Chondrocyte (in vitro differentiated cells): ENCODE data around the gene ZNF532. TPM values are rescaled to one million over a fixed set of nuclear protein-coding genes. Genes with fewer than 3 reads are reported as not detected.

ENCODE experiments used
- DNase-seq: peaks from one replicate; pipeline ENCODE4 v3.0.0; 2021; ENCODE audit warnings: mixed read lengths, low spot score
- H3K27ac Mint-ChIP-seq: one replicate; pipeline ENCODE4 v1.8.0; 2021; ENCODE audit warnings: mild to moderate bottlenecking, moderate library complexity, mixed read lengths; ENCODE audit not compliant: unreplicated experiment
- H3K27me3 Mint-ChIP-seq: 2 replicates; pipeline ENCODE4 v1.8.0; 2021; ENCODE audit warnings: low read depth, mixed read lengths
- H3K36me3 Mint-ChIP-seq: 2 replicates; pipeline ENCODE4 v1.8.0; 2021; ENCODE audit warnings: low read depth, mixed read lengths
- H3K4me1 Mint-ChIP-seq: 2 replicates; pipeline ENCODE4 v1.8.0; 2021; ENCODE audit warnings: low read depth, mild to moderate bottlenecking, mixed read lengths
- H3K4me3 Mint-ChIP-seq: one replicate; pipeline ENCODE4 v1.8.0; 2021; ENCODE audit warnings: mild to moderate bottlenecking, moderate library complexity, mixed read lengths; ENCODE audit not compliant: unreplicated experiment
- H3K9me3 Mint-ChIP-seq: 2 replicates; pipeline ENCODE4 v1.8.0; 2021; ENCODE audit warnings: low read depth, mixed read lengths
- CTCF ChIP-seq: fragments of 200-600 bp; sonication (generic); IDR thresholded peaks from 2 replicates; pipeline ENCODE4 v1.5.0; 2021; ENCODE audit warnings: antibody characterized with exemption, mild to moderate bottlenecking, moderate library complexity
- total RNA-seq: library from RNA; stranded (reverse); gene quantifications from 3 replicates; pipeline ENCODE4 v1.2.1, GENCODE V29; 2021

The ZNF532 gene
- total RNA-seq, 1 donor from 2014 or later = 162 TPM

DNA sequence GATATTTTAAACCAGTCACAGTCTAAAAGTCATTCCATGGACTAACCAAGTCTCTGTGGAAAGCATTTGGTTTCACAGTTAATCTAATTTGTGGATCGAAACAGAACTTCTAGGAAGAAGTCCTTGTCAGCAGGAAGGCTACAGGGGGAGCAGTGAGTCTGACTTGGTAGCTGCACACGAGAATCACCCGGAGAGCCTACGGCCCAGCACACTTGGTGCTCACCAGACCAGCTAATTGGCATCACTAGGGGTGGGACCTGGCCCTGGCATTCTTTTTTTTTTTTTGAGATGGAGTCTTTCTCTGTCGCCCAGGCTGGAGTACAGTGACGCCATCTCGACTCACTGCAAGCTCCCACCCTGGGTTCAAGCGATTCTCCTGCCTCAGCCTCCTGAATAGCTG is 97.7 kb downstream of the ZNF532 start:
- H3K36me3 Mint-ChIP-seq = peaks cover 20% of the 10 kb centered on the region

DNA sequence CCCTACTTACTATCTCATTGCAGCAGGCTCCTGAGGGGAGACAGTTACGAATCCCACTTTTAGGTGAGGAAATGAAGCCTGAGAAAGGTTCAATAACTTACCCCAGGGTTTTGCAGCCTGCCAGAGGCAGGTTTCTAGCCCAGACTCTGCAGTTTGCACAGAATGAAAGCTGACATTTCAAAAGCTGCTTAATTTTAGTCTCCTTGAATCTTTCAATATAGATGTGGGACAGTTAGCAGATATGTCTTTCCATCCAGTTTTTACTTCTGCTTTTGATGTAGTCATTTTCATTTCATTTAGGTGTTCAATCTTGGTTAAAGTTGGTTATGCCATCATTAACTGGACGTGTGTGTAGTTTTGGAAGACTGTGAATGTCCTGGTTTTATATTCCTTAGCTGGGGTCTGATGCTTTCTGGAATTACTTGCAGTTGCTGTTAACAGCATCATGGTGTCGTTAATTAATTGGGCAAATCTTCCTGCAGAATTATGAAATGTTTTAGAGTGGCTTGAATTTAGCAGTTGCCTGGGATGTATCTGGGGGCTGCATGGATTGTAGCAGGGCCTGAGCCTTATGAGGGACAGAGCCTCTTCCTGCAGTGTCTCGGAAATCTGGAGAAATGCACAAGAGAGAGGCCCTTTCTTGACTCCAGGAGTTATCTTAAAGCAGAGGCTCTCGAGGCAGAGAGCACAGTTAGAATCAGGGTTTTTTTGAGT is 100.8 kb downstream of the ZNF532 start:
- peak overlapping the region; percentile 74 for H3K27ac Mint-ChIP-seq
- peaks cover 30% of the 10 kb centered on the region for H3K36me3 Mint-ChIP-seq
- H3K9me3 Mint-ChIP-seq = no peaks in the 10 kb centered on the region
- no peaks in the 10 kb centered on the region for H3K27me3 Mint-ChIP-seq
- DNase-seq = no peak
- H3K4me3 Mint-ChIP-seq = no peak overlapping the region
- peaks cover 43% of the 10 kb centered on the region for H3K4me1 Mint-ChIP-seq
- TF ChIP-seq CTCF = no peak

More for the DNA sequence above, 97.7 kb downstream of the ZNF532 start:
- H3K27ac Mint-ChIP-seq = no peak overlapping the region
- H3K4me3 Mint-ChIP-seq = no peak overlapping the region
- no peaks in the 10 kb centered on the region for H3K9me3 Mint-ChIP-seq
- H3K4me1 Mint-ChIP-seq = peaks cover 41% of the 10 kb centered on the region
- DNase-seq = no peak
- no peak for TF ChIP-seq CTCF
- H3K27me3 Mint-ChIP-seq = no peaks in the 10 kb centered on the region

GRCh38 chr18:58966005-58966677 is 101.5 kb downstream of the ZNF532 start:
- Mint-ChIP-seq H3K36me3 (peaks cover 26% of the 10 kb centered on the region), H3K9me3 (no peaks in the 10 kb centered on the region), H3K4me1 (peaks cover 43% of the 10 kb centered on the region), H3K4me3 (no peak overlapping the region), H3K27me3 (no peaks in the 10 kb centered on the region), H3K27ac (peak overlapping the region; percentile 74)
- DNase-seq = no peak
- no peak for TF ChIP-seq CTCF

- Mint-ChIP-seq H3K4me1 (peaks cover 43% of the 10 kb centered on the region), H3K27ac (no peak overlapping the region), H3K4me3 (no peak overlapping the region), H3K27me3 (no peaks in the 10 kb centered on the region), H3K36me3 (peaks cover 22% of the 10 kb centered on the region), H3K9me3 (no peaks in the 10 kb centered on the region)
- TF ChIP-seq CTCF = no peak
- DNase-seq = no peak
Observed at GRCh38 chr18:58966704-58967103, 102.0 kb downstream of the ZNF532 start.

- TF ChIP-seq CTCF = no peak
- Mint-ChIP-seq H3K9me3 (no peaks in the 10 kb centered on the region), H3K4me1 (peaks cover 43% of the 10 kb centered on the region), H3K27ac (no peak overlapping the region), H3K27me3 (no peaks in the 10 kb centered on the region), H3K36me3 (peaks cover 20% of the 10 kb centered on the region), H3K4me3 (no peak overlapping the region)
- no peak for DNase-seq
Observed at GRCh38 chr18:58967751-58968254, 103.1 kb downstream of the ZNF532 start.
